ENCODE data around the gene TMEM163. TPM values are rescaled to one million over a fixed set of nuclear protein-coding genes. Genes with fewer than 3 reads are reported as not detected.

TMEM163 gene
- total RNA-seq, 4 donors from 2014 or later, result 0.42 to 1.3 (median 1.1) TPM

GRCh38 chr2:134411279-134411827 lies 307.4 kb downstream of the TMEM163 start:
- no peaks in the 10 kb centered on the region for H3K9me3 ChIP-seq
- TF ChIP-seq POLR2A (IDR thresholded peaks at IDR 0.05; ENCODE audit: low read depth), result no peak
- no peak for TF ChIP-seq POLR2AphosphoS5 (IDR thresholded peaks at IDR 0.05)
- TF ChIP-seq EP300 (IDR thresholded peaks at IDR 0.05), result no peak
- TF ChIP-seq CTCF (IDR thresholded peaks at IDR 0.05), result no peak
- H3K27ac ChIP-seq (replicated peaks in 1 of 4), result no peak overlapping the region
- WGBS, result 68% methylated on average over 6 of the region's 6 CpGs
- H3K4me1 ChIP-seq, result peaks cover 19 to 42% (median 31%) of the 10 kb centered on the region in 4 donors
- intact Hi-C loops (cut with DNase I), result loop anchor here (5.0 kb wide), 3 partner anchors 34 to 524 kb away; no protein-coding TSS in a partner anchor
- no peak for DNase-seq (ENCODE audit: extremely low spot score)
- H3K4me3 ChIP-seq, result no peak overlapping the region
- no peaks in the 10 kb centered on the region for H3K27me3 ChIP-seq
- H3K36me3 ChIP-seq, result peaks cover 0 to 10% (median 0%) of the 10 kb centered on the region in 4 donors

GRCh38 chr2:134410831-134411231 lies 308.0 kb downstream of the TMEM163 start:
- intact Hi-C loops (cut with DNase I), result loop anchor here (5.0 kb wide), 3 partner anchors 34 to 524 kb away; no protein-coding TSS in a partner anchor
- no peak overlapping the region for H3K27ac ChIP-seq (replicated peaks in 1 of 4)
- WGBS, result 70% methylated on average over 5 of the region's 5 CpGs

GRCh38 chr2:134410006-134410405 lies 308.8 kb downstream of the TMEM163 start:
- Histone ChIP-seq H3K27me3 (no peaks in the 10 kb centered on the region), H3K27ac (replicated peaks in 1 of 4) (no peak overlapping the region), H3K4me3 (no peak overlapping the region), H3K9me3 (no peaks in the 10 kb centered on the region), H3K36me3 (peaks cover 0 to 10% (median 0%) of the 10 kb centered on the region in 4 donors), H3K4me1 (peaks cover 30 to 42% (median 37%) of the 10 kb centered on the region in 4 donors)
- no peak for DNase-seq (ENCODE audit: extremely low spot score)
- WGBS, result 91% methylated on average over 2 of the region's 2 CpGs
- intact Hi-C loops (cut with DNase I), result loop anchor here (5.0 kb wide), 3 partner anchors 33 to 523 kb away; no protein-coding TSS in a partner anchor
- no peak for TF ChIP-seq CTCF (IDR thresholded peaks at IDR 0.05)
- no peak for TF ChIP-seq EP300 (IDR thresholded peaks at IDR 0.05)
- no peak for TF ChIP-seq POLR2A (IDR thresholded peaks at IDR 0.05; ENCODE audit: low read depth)
- TF ChIP-seq POLR2AphosphoS5 (IDR thresholded peaks at IDR 0.05), result no peak

More at GRCh38 chr2:134410831-134411231, 308.0 kb downstream of the TMEM163 start:
- Histone ChIP-seq H3K9me3 (no peaks in the 10 kb centered on the region), H3K27me3 (no peaks in the 10 kb centered on the region), H3K4me3 (no peak overlapping the region), H3K4me1 (peaks cover 21 to 42% (median 31%) of the 10 kb centered on the region in 4 donors), H3K36me3 (peaks cover 0 to 10% (median 0%) of the 10 kb centered on the region in 4 donors)
- TF ChIP-seq EP300 (IDR thresholded peaks at IDR 0.05), result no peak
- TF ChIP-seq POLR2AphosphoS5 (IDR thresholded peaks at IDR 0.05), result no peak
- TF ChIP-seq CTCF (IDR thresholded peaks at IDR 0.05), result no peak
- no peak for TF ChIP-seq POLR2A (IDR thresholded peaks at IDR 0.05; ENCODE audit: low read depth)
- DNase-seq (ENCODE audit: extremely low spot score), result no peak

GRCh38 chr2:134408791-134409190 lies 310.0 kb downstream of the TMEM163 start:
- no peak overlapping the region for H3K27ac ChIP-seq (replicated peaks in 1 of 4)
- 67% methylated on average over 3 of the region's 3 CpGs for WGBS
- no peak overlapping the region for H3K4me3 ChIP-seq
- H3K9me3 ChIP-seq, result no peaks in the 10 kb centered on the region
- H3K36me3 ChIP-seq, result peaks cover 0 to 16% (median 0%) of the 10 kb centered on the region in 4 donors
- DNase-seq (ENCODE audit: extremely low spot score), result no peak
- intact Hi-C loops (cut with DNase I), result no loop called here
- no peak for TF ChIP-seq POLR2AphosphoS5 (IDR thresholded peaks at IDR 0.05)
- no peak for TF ChIP-seq POLR2A (IDR thresholded peaks at IDR 0.05; ENCODE audit: low read depth)
- no peak for TF ChIP-seq EP300 (IDR thresholded peaks at IDR 0.05)
- no peak for TF ChIP-seq CTCF (IDR thresholded peaks at IDR 0.05)
- H3K4me1 ChIP-seq, result peaks cover 36 to 47% (median 39%) of the 10 kb centered on the region in 4 donors
- no peaks in the 10 kb centered on the region for H3K27me3 ChIP-seq

Measured in esophagus muscularis mucosa (tissue), 4 donors.